IPS-NIHi7 (cell line): ENCODE data around the gene HIRA.
"Not testable (repeated sequence)": the region's sequence is repeated elsewhere in the genome, so short reads cannot be mapped to it uniquely, and the experiment has no call there.

Source experiments
- DNase-seq: peaks from one replicate; pipeline ENCODE4 v3.0.0; 2012; ENCODE audit warnings: mixed read lengths; ENCODE audit errors: extremely low spot score

The HIRA gene

GRCh38 chr22:19383292-19383691 is 48.2 kb downstream of the HIRA start:
- no peak for DNase-seq

DNA sequence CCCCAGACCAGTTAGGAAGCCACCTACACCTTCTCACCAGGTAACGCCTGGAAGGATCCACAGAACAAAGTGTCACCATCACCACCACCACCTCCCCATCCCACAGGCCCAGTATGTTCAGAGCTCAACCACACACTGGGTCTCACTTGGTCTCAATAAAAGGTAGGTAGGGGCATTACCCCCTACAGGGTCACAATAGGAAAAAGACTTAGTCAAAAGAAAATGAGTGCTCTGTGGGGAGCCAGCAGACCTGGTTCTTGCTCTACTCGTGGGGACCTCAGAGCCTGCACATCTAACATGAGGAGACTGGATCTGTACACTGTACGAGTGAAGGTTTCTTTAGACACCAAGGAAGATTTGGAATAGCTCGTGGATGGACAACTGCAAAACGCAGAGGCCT is 49.3 kb downstream of the HIRA start:
- DNase-seq, result no peak

- no peak for DNase-seq
Observed at GRCh38 chr22:19378344-19378674, 53.2 kb downstream of the HIRA start.

GRCh38 chr22:19377565-19378343 is 53.8 kb downstream of the HIRA start:
- no peak for DNase-seq

- DNase-seq, result no peak
Observed at GRCh38 chr22:19376971-19377370, 54.6 kb downstream of the HIRA start.

DNA sequence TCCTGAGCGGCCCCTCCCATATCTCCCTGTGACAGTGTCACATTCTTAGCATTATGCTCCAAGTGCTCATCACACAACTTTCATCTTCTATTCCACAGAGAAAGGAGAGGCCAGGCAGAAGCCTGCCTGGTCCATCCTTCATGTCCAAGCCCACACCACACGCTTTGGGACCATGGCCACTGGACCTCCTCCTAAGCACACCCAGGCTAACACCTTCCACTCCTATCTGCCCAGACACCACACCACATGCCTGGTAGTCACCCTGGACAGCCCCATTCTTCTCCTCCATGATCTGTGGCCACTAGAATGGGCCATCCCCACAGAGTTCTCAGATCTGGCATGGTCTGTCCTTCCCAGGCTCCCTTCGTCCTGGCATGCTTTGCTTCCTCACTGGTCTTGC is 55.3 kb downstream of the HIRA start:
- DNase-seq, result no peak

- no peak for DNase-seq
Observed at GRCh38 chr22:19375435-19375834, 56.1 kb downstream of the HIRA start.

DNA sequence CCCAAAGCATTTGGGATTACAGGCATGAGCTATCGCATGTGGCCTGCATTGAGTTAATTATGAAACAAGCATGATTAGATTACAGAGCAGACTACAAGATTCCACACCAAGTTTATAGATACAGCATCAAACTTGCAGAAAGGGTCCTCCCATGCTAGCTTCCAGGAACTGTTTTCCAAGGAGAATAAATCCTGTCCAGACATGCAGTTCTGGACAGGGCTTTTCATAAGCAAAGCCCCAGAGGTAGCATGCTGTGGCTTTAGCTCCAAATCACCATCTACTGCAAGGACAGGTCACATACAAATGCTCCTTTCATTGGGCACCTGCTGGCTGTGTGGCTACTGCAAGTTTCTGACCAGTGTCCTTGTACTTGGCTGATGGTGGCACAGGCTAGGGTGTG is 57.1 kb downstream of the HIRA start:
- no peak for DNase-seq

DNA sequence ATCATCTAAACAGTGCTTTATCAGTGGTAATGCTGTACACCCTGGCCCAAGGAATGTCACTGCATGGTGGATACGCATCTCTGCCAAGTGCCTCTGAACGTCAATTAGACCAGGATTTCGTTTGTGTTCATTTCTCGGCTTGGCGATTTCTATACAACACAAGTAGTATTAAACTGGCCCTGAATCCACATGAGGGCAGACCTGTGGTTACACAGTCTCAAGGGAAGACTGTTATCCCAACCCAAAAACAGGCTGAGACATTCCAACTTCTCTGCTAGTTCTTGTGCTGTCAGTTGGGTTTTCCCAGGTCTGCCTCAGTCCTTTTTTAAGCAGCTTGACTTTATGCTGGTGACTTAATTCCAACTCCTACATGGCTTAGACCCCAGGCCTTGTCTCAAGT is 58.1 kb downstream of the HIRA start:
- DNase-seq, result no peak

- no peak for DNase-seq
Observed at GRCh38 chr22:19371893-19372292, 59.6 kb downstream of the HIRA start.

- DNase-seq, result no peak
Observed at GRCh38 chr22:19368876-19369275, 62.7 kb downstream of the HIRA start.

GRCh38 chr22:19367763-19368367 is 63.7 kb downstream of the HIRA start:
- DNase-seq, result no peak

GRCh38 chr22:19363541-19363940 is 68.0 kb downstream of the HIRA start:
- not testable (repeated sequence) for DNase-seq

DNA sequence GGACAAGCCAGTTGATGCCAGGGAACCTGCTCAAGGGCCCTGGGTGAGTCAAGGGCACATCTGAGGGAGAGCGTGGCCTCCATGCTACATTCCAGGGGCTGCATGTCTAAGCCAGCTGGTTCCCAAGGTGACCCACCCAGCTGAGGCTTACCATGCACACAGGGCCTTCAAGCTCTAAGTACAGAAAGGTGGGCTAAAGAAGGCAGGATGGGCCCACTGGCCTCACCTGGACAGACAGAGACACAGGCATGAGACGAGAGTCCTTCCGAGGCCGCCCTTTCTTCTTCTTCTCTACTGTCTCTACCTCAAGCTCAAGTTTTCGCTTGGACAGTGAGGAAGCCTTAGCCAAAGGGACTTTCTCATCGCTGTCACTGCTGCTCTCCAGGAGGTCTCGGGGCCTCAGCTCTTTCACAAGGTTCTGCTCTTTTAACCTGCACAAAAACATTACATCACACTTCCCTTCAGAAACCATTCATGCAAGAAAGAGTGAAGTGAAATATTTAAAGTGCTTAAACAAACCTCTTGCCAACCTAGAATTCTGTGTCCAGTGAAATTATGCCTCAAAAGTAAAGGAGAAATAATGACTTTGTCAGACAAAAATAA is 69.9 kb downstream of the HIRA start:
- no peak for DNase-seq

- DNase-seq, result no peak
Observed at GRCh38 chr22:19360862-19361261, 70.7 kb downstream of the HIRA start.

DNA sequence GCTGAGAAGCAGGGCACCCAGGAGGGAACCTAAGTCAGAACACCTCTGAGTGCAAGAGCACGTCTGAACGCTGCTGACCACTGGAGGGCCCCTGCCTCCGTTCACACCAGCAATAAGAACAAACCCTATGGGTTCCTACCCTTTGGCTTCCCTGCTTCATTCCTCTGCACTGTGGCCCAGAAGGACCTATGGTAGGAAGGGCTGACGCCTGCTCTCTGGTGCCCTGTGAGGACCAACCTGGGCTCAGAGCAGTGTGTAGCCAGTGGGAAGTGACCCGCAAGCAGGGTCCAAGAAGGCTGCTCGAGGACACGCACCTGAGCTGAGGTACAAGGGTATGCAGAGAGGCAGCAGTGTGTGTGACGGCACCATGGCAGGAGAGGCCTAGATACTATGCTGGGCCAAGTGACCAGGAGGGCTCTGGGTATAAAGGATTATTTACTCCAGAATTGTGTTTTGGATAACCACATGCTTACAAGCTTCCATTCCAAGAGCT is 71.2 kb downstream of the HIRA start:
- DNase-seq, result no peak

GRCh38 chr22:19359554-19360299 is 71.8 kb downstream of the HIRA start:
- DNase-seq, result no peak

DNA sequence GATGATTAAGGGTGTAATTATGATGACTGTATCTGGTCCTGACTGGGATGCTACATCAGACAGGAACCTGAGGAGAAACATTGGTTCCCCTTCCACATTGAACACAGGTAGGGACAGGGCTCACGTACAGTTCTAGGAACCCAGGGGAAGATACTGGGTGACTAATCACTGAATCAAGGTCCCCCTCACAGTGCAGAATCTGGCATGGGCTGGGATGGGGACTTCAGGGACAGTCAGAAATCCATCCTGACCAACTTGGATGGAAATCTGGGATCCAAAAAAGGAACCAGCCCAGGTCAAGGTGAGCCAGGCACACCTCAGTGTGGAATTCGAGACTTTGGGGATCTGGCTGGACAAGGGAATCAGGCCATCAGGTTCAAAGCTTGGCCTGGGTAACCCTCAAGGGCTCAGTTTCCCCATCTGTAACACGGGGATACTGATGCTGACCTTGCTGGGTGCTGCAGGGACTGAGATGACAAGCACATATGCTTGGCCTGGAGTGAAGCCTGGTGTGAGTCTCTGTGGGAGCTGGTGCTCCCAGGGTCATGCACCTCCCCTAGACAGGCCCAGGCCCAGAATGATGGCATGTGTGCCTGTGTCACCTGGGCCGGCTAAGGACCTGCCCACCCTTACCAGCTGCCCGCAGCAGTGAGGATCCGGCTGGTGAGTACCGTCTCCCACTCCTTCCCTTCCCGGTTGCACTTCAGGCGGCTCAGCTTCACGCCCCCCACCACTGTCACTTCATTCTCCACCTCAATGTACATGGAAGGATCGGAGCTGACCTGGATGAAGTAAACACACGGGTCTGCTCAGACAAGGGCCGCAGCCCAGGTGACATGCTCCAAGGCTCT is 72.6 kb downstream of the HIRA start:
- no peak for DNase-seq

- no peak for DNase-seq
Observed at GRCh38 chr22:19358195-19358594, 73.3 kb downstream of the HIRA start.

DNA sequence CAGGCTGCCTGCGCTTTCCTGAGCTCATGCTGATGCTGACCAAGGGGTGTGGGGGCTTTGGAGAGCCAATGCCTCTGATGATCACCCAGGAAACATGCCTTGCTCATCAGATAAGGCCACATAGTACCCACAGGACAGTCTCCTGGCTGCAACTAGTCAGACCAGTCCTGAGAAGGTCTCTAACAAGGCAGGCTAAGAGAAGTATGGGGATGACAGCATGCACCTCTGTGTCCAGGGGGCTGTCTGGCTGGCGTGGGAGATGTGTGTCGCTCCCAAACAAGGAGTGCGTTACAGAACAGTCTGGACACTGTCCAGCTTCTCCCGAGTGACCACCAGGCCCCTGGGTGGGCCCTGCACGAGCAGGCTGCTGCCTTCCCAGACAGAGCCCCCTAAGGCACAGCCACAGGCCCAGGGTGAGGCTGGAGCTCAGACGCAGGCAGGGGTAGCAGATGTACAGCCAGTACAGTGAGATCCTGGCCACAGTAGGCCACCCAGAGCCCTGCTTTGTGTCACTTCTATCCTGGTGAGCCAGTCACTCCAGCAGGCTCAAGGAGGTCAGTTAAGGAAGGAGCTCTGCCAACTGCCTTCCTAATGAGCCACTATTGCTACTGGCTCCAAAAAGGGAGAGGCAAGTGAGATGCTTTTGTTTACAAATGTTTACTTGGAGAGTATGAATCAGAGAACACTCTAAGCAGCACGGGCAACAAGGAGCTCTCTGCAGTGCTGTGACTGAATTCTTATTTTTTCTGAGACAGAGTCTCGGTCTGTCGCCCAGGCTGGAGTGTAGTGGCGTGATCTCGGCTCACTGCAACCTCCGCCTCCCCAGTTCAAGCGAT is 74.0 kb downstream of the HIRA start:
- no peak for DNase-seq
